Hepatocyte (in vitro differentiated cells): ENCODE measurements around the gene NACA2.
"Not testable (repeated sequence)": the region's sequence is repeated elsewhere in the genome, so short reads cannot be mapped to it uniquely, and the experiment has no call there.

Experiments
- CTCF ChIP-seq: fragments of 200-600 bp; sonication (generic); IDR thresholded peaks from 2 replicates; pipeline ENCODE4 v1.5.1; 2016; ENCODE audit warnings: antibody characterized with exemption, mild to moderate bottlenecking; ENCODE audit not compliant: poor library complexity
- EZH2phosphoT487 ChIP-seq: fragments of 200-600 bp; sonication (generic); IDR thresholded peaks from one replicate; pipeline ENCODE4 v1.6.1; 2018; ENCODE audit warnings: antibody characterized with exemption, mild to moderate bottlenecking, low read depth, moderate library complexity; ENCODE audit not compliant: unreplicated experiment, severe bottlenecking

DNA sequence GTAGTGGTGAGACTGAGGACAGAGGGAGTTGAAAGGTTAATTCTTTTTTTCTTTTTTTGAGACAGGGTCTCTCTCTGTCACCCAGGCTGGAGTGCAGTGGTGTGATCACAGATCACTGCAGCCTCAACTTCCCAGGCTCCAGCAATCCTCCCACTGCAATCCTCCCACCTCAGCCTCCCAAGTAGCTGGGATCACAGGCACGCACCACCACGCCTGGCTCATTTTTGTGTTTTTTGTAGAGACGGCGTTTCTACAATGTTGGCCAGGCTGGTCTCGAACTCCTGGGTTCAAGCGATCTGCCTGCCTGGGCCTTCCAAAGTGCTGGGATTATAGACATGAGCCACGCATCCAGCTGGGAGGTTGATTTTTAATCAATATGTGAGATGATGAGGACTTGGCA is 18.5 kb downstream of the NACA2 start:
- TF ChIP-seq CTCF, EZH2phosphoT487: not testable (repeated sequence)
